Stimulated activated CD4-positive, alpha-beta T cell treated with anti-CD3 and anti-CD28 coated beads, Interleukin-4, amount 100 ng/mL, for 1 hour (primary cell): Measurements from ENCODE around the gene PCSK6.
"Not testable (repeated sequence)": the region's sequence is repeated elsewhere in the genome, so short reads cannot be mapped to it uniquely, and the experiment has no call there.

ENCODE experiments used
- DNase-seq: peaks from one replicate; pipeline ENCODE4 v3.0.0-alpha.2; 2020

The PCSK6 gene

DNA sequence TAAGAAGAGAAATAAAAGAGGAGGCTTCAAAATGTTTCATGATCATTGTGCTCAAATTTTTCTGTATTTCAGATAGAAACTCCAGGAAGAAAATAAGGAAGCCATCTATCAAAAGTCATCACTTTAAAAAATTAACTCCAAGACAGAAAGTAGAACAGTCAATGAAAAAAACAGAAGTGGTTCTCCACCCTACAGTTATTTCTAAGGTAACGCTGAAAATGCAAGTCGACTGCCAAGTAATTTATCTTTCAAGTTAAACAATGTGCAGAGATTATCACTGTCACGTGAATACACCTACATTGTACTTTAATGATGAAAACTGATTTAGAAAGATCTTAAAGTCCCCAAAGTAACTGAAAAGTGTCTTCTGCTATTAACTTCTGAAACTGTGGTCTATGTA is 115.9 kb downstream of the PCSK6 start:
- DNase-seq, result no peak

DNA sequence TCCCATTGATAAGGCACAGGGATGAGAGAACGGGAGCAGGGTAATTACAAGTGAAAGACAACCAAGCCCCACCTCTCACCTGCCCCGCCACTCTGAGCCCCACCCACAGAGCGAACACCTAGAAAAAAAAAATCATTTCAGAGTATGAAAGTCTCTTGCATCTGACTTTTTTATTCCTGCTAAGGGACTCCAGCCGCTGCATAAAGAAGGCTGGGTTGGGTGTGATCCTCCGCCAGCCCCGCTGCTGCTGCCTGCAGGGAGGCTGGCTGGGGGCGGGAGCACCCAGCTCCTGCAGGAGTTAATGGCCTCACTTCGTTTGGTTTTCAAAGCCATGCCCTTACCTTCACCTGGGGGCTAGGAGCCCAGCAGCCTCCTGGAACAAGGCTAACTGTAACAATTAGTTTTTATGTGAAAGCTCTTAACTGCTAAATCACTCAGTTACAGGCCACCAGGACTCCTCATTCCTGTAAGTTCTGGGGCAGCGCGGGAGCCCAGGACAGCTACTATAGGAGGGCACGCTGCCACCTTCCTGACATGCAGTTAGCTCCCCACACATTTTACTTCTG is 116.5 kb downstream of the PCSK6 start:
- no peak for DNase-seq

DNA sequence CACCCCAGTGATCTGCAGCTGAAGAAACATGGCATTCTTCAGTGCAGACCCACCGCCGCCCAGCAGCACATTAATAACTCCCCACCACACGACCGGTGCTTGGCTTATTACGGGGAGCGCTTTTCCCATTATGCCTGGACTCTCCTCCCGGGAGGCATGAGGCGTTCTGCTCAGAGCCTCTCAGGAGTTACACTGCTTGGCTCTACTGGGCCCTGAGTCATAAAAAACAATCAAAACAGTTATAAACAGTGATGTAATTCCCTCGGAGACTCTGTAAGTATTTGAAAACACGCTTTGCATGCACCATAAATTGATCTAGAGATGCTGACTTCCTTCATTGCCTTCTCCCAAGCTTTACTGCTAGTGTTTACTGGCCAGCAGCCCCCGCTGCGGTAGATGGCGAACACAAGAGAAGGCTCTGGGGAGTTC is 117.3 kb downstream of the PCSK6 start:
- no peak for DNase-seq

DNA sequence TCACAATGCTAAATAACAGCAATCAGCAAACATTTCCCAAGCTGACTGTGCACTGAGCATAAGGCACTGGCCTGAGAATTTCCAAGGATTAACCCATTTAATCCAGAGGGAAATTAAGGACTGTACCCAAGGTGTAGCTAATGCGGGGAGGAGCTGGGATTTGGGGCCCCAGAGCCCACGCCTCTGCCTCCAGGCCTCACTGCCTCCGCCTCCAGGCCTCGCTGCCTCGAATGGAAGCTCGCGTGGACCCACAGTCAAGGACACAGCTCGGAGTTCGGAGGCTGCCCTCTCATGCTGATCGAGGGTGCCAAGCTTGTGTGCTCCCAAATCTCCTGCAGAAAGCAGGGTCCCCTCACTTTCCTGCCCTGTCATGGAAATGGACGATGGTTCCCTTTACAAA is 118.0 kb downstream of the PCSK6 start:
- DNase-seq, result no peak

DNA sequence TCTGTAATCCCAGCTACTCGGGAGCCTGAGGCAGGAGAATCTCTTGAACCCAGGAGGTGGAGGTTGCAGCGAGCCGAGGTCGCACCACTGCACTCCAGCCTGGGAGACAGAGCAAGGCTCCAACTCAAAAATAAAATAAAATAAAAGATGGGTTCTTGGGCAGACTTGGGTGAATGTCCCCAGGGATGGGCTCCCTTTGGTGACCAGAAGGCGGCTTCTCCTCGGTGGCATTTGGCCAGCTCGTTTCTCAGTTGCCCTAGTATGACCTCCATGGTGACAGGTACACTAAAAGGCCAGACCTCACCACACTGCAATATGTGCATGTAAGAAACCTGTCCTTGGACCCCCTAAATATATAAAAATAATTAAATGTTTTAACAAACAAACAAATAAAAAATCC is 118.4 kb downstream of the PCSK6 start:
- no peak for DNase-seq

DNA sequence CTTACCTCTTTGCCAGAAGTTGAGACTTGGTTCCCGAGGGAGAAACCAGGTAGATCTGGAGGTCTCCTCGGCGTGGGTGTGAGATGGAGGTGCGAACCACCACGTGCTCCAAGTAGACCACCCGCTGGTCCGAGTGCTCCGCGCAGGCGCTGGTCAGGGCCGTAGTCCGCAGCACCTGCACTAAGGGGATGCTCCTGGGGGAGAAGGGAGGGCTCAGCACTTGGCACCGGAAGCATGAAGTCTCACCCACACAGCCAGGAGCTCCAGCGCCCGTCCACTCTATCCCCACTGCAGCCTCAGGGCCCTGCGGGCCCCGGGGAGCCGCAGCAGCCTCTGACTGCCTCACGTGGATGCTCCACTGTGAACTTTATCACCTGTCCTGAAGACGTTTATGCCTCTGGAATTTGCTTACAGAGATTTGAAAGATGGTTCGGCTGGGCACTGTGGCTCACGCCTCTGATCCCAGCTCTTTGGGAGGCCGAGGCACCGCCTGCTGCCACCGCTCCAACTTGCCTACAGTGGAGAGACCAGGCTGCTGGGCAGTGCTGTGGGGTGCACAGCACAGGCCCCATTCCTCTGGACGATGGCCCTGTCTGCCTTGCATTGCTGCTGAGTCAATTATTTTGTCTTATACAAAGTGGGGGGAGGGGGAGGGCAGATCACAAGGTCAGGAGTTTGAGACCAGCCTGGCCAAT is 119.0 kb downstream of the PCSK6 start:
- no peak for DNase-seq

DNA sequence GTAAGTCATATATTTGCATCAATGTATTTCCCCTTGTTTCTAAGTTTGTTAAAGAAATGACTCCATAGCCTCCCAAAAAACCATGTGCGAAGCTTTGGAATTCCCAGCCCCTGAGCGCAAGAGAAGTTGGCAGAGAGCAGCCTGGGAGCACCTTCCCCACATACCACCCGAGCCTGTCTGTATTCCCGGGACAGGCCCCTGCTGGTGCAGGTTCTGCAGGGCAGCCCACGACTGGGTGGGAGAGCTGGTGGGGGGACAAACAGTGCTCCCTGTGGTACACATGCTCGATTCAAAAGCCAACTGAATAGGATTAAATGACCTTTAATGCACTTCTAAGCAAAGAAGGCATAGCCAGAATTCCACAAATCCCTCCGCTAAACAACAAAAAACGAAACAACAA is 119.8 kb downstream of the PCSK6 start:
- no peak for DNase-seq

DNA sequence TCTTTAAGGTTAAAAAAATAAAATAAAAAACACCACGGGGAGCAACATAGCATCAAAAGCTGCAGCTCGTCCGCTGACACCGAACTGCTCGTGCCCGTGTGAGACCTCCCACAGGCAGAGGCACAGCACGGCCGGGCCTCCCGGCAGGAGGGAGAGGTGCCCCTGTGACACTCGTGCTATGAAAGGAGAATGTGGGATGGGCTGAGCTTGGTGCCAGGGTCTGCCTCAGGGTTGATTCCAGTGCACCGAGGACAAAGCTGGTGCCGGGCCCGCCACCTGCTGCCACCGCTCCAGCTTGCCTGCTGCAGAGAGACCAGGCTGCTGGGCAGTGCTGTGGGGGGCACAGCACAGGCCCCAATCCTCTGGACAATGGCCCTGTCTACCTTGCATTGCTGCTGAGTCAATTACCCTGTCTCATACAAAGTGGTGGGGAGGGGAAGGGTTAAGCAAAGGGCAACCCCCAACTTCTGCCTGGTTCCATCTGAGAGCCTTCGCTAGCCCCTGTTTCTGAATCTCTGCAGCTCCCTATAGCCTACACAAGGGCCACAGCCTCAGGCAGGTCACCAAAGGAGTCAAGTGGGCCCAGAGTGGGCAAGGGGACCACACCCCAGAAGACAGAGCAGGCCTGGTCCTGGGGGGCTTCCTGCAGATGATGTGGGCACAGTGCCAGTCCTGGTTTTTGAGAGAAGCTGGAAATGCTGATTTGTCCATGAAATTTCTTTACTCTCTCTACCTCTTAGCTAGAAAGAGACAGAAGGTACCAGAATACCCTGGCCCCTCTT is 120.5 kb downstream of the PCSK6 start:
- no peak for DNase-seq

DNA sequence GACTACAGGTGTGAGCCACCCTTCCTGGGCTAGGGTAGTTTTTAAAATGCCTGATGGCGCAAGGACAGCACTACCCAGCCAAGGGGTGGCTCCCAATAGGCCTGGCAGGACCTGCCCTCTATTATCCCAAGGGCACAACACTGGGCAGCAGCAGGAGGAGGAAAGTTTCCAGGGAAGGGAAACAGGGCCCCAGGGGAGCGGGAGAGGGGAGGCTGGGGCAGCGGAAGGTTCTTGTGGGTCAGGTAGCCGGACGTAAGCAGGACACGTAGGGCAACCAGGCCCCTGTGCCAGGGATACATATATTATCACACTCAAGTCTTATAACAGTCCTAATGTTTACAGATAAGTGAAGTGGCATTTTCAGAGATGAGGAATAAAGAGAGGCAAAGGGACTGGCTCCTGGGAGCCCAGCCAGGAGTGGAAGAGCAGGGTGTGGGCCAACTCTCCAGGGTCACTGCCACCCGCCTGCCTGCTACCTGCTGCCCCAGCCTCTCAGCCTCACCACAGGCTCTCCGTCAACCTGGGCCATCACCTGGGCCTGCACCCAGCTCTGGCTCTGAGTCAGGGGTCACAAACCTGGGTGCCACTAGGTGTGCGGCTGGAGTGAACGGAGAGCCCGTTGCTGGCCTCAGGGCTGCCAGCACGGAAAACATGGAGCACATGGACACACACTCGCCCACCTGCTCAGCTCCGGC is 121.3 kb downstream of the PCSK6 start:
- no peak for DNase-seq

DNA sequence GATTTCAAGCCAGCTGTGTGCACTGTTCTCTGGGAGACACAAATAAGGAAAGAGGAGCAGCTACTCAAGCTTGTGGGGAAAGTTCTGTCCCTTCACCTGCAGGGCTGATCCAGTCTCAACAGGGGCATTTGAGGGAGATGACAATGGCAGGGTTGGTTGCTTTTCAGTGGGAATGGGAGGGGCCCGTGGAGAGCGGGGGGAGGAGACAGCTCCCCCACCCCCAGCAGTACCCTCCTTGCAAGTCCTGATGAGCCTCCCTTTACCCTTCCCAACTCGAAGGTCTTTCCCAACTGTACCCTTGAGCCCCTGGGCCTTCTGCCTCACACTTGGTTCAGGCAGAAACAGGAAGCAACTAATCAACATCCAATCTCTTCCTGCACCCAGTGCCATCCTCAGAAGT is 122.7 kb downstream of the PCSK6 start:
- DNase-seq, result no peak

DNA sequence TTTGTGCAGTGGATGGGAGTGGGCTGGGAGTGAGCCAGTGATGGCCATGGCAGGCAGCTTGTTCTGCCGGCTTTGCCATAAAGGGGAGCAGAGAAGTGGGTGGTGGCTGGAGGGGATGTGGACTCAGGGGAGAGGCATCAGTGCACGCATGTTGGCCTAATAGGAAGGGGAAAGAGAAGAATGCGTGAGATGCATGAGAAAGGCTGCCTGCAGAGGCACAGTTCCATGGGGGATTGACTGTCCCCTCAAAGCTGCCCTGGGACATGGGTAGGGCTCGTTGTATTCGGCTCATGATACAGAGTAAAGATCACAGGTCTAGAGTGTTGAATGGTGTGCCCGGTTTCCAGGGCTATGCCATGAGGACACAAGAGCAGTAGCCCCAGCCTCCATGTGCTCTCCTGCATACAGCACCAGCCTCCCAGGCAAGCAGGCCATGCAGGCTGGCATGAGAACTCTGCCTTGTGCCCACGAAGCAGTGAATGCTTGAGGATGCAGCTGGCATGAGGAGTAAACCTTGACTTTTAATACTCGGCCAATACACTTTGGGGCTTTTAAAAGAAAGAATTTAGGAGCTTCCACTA is 126.4 kb downstream of the PCSK6 start:
- DNase-seq, result no peak

DNA sequence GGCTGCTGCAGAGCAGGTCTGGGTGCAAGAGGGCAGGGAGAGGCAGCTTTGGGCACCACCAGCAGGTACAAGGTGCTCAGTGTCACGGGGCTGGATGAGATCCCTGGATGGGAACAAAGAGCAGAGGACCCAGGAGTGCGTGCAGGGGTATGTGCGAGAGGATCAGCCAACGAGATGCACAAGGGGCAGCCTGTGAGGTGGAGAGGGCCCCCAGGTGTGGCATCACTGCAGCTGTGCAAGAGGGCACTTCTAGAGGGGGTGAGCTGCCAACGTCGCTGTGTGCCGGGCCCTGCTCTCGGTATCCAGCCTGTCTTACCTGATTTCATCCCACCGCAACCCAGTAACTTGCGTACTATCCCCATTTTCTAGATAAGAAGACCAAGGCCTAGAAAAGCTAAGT is 127.1 kb downstream of the PCSK6 start:
- DNase-seq, result no peak

DNA sequence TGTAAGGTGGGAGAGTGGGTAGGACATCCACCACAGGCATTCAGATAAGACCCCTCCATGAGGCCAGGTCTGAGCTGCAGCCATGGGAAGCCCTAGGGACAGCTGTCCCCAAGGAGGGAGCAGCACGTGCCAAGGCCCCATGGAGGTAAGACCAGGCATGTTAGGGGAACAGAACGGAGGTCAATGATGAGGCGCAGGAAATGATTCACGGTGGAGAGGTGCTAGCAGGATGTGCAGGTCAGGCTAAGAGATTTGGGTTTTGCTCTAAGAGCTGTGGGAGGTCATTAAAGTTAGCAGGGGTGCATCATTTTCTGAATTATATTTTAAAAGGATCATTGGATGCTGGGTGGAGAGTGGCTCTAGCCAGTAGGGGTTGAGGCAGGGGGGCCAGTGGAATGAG is 128.1 kb downstream of the PCSK6 start:
- no peak for DNase-seq

DNA sequence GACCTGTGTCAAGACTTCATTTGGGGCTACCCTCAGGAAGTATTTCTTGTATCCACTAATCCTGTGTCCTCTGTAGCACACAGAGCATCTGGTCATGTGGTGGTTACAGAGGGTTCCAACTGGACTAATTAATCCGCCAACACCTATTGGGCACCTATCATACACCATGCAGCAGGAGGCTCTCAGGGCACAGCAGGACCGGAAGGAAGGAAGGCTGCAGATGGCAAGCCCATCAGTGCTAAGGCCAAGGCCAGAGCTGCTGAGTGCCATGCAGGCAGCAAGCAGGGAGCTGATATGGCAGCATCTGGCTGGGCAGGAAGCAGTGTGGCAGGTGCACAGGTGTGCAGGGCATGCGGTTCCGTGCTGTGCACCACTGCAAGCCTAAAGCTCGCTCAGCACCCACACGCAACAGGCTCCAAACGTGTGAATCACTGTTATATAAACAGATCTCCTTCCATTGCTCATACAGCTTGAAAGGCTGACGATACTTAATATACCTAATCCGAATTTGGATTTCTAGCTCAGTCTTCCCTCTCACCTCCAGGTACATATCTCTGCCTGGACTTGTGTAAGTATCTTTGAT is 130.1 kb downstream of the PCSK6 start:
- no peak for DNase-seq

DNA sequence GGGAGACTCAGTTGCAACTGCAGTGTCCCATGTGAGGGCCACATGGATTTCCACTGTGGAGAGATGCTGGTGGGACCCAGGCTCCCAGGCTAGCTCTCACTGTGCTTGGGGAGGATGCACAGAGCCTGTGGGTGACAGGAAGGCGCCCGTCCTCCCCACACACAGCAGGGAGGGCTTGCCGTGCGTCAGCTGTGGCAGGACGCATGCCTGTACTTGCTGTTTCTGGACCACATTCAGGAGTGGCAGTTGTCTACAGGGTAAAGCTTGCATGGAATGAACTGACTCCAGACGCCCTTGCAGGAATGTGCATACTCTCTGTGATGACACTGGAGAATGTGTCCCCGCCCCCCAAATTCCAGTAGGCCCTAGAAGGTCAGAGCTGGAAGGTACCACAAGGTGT is 130.6 kb downstream of the PCSK6 start:
- DNase-seq, result no peak

DNA sequence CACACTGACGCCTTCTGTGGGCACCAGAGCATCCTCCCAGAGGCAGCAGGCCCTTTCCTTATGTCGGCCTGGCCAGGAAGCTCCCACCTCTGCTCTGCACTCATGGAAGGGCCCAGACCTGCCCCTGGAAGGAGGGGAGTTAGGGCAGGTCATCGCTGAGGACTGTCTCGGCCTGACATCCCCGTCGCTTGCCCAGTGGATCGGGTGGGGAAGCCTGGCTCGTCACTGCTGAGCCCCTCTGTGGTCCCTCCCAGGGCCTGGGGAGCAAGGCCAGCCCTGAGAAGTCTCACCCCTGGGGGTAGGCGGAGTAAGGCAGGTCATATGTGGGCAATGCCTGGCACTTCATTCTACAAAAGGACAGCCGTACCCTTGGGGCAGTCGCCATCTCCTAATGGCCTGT is 131.6 kb downstream of the PCSK6 start:
- DNase-seq, result no peak

DNA sequence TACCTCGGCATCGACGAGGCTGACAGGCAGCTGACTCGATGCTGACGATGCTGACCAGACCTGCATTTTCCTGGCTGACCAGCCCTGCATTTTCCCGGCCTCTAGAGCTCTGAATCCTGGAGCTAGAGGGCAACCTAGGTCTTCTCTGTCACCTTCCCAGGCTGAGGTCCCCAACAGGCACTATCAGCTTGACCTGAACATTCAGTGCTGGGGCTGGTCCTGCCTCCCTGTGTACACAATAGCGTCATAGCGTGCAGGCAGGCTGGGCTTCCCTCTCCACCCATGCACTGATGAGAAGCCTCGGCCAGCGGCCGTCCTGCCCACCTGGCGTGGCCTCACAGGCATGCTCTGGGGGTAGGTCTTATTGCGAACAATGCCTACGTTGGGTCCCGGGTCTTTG is 132.2 kb downstream of the PCSK6 start:
- no peak for DNase-seq

DNA sequence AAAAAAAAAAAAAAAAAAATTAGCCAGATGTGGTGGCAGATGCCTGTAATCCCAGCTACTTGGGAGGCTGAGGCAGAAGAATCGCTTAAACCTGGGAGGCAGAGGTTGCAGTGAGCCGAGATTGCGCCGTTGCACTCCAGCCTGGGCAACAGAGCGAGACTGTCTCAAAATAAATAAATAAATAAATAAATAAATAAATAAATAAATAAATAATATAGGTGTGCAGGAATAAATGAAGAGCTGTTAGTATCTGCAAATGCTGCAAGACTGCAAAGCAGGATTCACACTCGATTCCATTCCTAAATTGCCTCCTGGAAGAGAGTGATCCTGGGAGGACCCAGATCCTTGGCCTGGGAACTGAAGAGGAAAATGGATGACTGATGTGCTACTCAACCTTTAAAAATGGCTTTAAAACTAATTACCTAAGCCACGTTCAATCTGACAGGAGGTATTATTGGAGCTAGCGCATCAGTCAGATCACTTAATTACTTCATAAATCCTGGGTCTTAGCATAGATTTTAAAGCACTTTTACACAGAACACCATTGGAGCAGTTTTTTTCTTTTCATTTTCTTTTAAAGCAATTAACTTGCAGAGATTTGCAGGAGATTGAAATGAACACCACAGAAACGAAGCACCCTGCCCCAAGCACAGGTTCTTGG is 132.9 kb downstream of the PCSK6 start:
- DNase-seq, result not testable (repeated sequence)

DNA sequence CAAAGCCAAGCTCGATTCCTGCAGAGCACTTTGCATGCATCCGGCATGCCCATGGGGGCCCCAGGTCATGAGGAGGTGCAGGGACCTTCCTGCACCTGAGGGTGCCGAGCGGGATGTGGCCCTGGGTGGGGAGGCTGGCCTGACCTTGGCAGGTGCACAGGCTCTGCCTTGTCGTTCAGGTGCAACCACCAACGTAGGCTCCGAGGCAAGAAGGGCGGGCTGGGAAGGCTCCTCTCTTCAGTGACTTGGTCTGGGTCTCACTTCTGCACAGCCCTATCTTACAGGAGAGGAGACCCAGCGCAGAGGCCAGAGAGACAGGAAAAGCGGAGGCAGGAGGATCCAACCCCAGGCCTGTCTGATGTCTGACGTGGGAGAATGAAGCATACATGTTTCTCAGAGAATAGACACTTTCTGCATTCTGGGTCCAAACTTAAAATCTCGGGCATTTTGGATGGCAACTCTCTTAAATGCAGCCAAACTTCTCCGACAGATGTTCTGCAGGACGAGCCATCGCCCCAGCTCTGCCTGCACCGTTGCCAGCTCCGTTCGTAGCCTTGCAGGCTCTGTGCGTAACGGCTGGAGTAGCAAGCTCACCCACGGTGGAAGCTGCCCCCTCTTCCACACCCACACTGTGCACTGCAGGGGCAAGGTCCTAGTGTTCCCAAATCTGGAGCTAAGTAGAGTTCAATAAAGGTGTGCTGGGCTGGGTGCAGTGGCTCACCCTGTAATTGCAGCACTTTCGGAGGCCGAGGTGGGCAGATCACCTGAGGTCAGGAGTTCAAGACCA is 133.6 kb downstream of the PCSK6 start:
- DNase-seq, result no peak

DNA sequence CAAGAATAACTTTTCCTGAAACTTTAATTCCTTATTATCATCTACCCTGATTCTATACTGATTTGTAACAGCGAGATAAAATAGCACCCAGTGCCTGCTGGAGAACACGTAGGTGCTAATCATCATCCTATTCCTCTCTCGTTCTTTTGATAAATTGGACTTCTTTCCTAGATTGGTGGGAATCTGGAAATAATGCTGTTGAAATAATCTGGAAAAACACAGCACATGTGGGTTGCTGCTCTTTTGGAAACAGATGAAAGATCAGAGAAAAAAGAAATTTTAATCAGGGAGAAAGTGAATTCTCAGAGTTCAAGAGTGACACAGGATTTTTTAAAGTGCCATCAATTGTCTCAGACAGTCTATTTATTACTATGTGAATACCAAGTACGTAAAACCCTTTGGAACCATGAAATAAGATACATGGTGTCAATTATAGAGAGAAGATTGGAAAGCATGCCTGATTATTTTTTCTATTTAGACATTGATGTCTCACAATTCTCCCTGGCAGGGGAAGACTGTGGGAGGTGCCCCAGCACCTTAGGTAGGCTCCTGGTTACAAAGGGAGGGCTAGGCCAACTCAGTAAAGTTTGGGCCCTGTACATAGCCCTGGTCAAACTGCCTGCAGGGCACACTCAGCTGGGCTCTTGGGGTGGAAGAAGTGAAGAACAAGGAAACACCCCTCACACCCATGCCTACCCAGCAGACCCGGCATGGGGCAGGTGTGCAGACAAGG is 134.4 kb downstream of the PCSK6 start:
- no peak for DNase-seq

DNA sequence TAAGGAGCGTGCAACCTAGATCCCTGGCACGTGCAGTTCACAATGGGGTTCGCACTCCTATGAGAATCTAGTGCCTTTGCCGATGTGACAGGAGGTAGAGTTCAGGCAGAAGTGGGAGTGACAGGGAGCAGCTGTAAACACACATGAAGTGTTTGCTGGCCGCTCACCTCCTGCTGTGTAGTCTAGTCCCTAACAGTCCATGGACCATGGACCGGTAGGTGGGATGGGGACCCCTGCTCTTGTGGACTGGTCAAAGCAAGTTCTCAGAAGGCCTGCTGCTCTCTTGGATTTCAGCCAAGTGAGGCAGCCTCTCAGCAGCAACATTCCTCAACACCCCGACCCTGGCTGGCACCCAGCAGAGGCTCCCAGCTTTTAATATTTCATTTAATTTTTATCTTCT is 136.3 kb downstream of the PCSK6 start:
- no peak for DNase-seq
